B cell (primary cell): ENCODE measurements around the gene SKP1. TPM values are rescaled to one million over a fixed set of nuclear protein-coding genes. Genes with fewer than 3 reads are reported as not detected.
A peak's percentile ranks its signal among the peaks of the same experiment; 100 is the strongest.

Experiments used
- ATAC-seq: fragments of 200-7000 bp; cut with Tn5 transposase; one replicate; pipeline ENCODE4 v1.10.0; 2021; ENCODE audit warnings: low read depth, mild to moderate bottlenecking, moderate number of reproducible peaks, moderate library complexity
- CTCF ChIA-PET: fragments of 350-600 bp; sonication (Branson Sonifier 250); formaldehyde crosslinking; loops from one replicate; lab custom pipeline; 2021; ENCODE audit warnings: antibody characterized with exemption, inconsistent platforms; lab: Charles Lee
- POLR2A ChIA-PET: fragments of 350-600 bp; sonication (Branson Sonifier 250); formaldehyde crosslinking; loops from one replicate; lab custom pipeline; 2021; ENCODE audit warnings: antibody characterized with exemption; lab: Charles Lee
- DNase-seq: peaks from one replicate; pipeline ENCODE4 v3.0.0; 2013
- H2AFZ ChIP-seq: 2 replicates; pipeline ENCODE4 v1.6.1; 2012; ENCODE audit warnings: mild to moderate bottlenecking, low read depth, low read length; ENCODE audit not compliant: insufficient read depth, poor library complexity, severe bottlenecking
- H3K27ac ChIP-seq, 2 donors: 1 replicate in 1 of 2; 2 replicates in 1 of 2; pipeline ENCODE4 v1.5.1; 2012 to 2013; ENCODE audit warnings: low read length in 2 of 2, mild to moderate bottlenecking in 2 of 2, moderate library complexity in 1 of 2
- H3K27me3 ChIP-seq, 4 experiments: fragments of 200-600 bp in 1 of 4; sonication (generic) in 1 of 4; replicated peaks in 1 of 4; 1 replicate in 2 of 4; 2 replicates in 2 of 4; pipeline versions ENCODE4 v1.6.1 to v1.7.0; 2013 to 2016; ENCODE audit warnings: low read length in 3 of 4, mild to moderate bottlenecking in 2 of 4, mixed read lengths in 1 of 4, moderate library complexity in 1 of 4; ENCODE audit not compliant: insufficient read depth in 4 of 4, control insufficient read depth in 3 of 4; ENCODE audit errors: control extremely low read depth in 1 of 4
- H3K36me3 ChIP-seq, 2 experiments: replicated peaks in 1 of 2; 1 replicate in 1 of 2; 2 replicates in 1 of 2; pipeline versions ENCODE4 v1.6.1 to v1.7.1; 2013; ENCODE audit warnings: low read length in 1 of 2; ENCODE audit not compliant: insufficient read depth in 2 of 2, control insufficient read depth in 1 of 2; ENCODE audit errors: control extremely low read depth in 1 of 2, extremely low read depth in 1 of 2
- H3K4me1 ChIP-seq, 2 donors: fragments of 200-600 bp in 1 of 2; sonication (generic) in 1 of 2; 1 replicate in 1 of 2; 2 replicates in 1 of 2; pipeline versions ENCODE4 v1.5.1 to v1.6.1; 2013 to 2017; ENCODE audit warnings: low read length in 2 of 2; ENCODE audit not compliant: control insufficient read depth in 2 of 2, insufficient read depth in 2 of 2
- H3K4me2 ChIP-seq: replicated peaks from 2 replicates; pipeline ENCODE3; 2012; ENCODE audit warnings: mild to moderate bottlenecking, low read depth, low read length; ENCODE audit not compliant: poor library complexity, severe bottlenecking
- H3K4me3 ChIP-seq, 5 experiments: fragments of 200-600 bp in 1 of 5; sonication (generic) in 1 of 5; 1 replicate in 3 of 5; 2 replicates in 2 of 5; pipeline versions ENCODE4 v1.5.1 to v1.7.0; 2011 to 2016; ENCODE audit warnings: low read length in 4 of 5, mild to moderate bottlenecking in 4 of 5, low read depth in 2 of 5, control low read depth in 1 of 5, moderate library complexity in 1 of 5; ENCODE audit not compliant: insufficient read depth in 1 of 5; ENCODE audit errors: control extremely low read depth in 1 of 5, extremely low read depth in 1 of 5
- H3K79me2 ChIP-seq: fragments of 200-600 bp; sonication (generic); one replicate; pipeline ENCODE4 v1.6.0; 2016; ENCODE audit warnings: low read length; ENCODE audit not compliant: control insufficient read depth, insufficient read depth
- H3K9ac ChIP-seq: fragments of 200-600 bp; sonication (generic); 2 replicates; pipeline ENCODE4 v1.6.1; 2017; ENCODE audit warnings: mild to moderate bottlenecking, low read length, moderate library complexity
- H3K9me3 ChIP-seq, 3 donors: one replicate each; pipeline versions ENCODE4 v1.6.1 to v1.7.1; 2013; ENCODE audit warnings: low read length in 2 of 3; ENCODE audit not compliant: control insufficient read depth in 2 of 3, insufficient read depth in 1 of 3; ENCODE audit errors: control extremely low read depth in 1 of 3
- H4K20me1 ChIP-seq: 2 replicates; pipeline ENCODE4 v1.6.0; 2012; ENCODE audit warnings: mild to moderate bottlenecking, low read length; ENCODE audit not compliant: insufficient read depth, control insufficient read depth, poor library complexity, severe bottlenecking
- H3K27ac Mint-ChIP-seq: one replicate; pipeline ENCODE4 v1.8.0; 2021; ENCODE audit warnings: mixed read lengths
- H3K27me3 Mint-ChIP-seq: one replicate; pipeline ENCODE4 v1.8.0; 2021; ENCODE audit warnings: mixed read lengths
- H3K4me1 Mint-ChIP-seq: one replicate; pipeline ENCODE4 v1.8.0; 2021; ENCODE audit warnings: mixed read lengths
- H3K4me3 Mint-ChIP-seq: one replicate; pipeline ENCODE4 v1.8.0; 2021; ENCODE audit warnings: mixed read lengths
- H3K9me3 Mint-ChIP-seq: one replicate; pipeline ENCODE4 v1.8.0; 2022; ENCODE audit warnings: mixed read lengths; ENCODE audit not compliant: insufficient read depth
- EZH2 ChIP-seq: IDR thresholded peaks from 2 replicates; pipeline ENCODE4 v1.6.1; 2012; ENCODE audit warnings: borderline replicate concordance, low read depth, mild to moderate bottlenecking, moderate library complexity, low read length; ENCODE audit not compliant: insufficient read depth, poor library complexity, severe bottlenecking
- WGBS: methylation state at CpG from one replicate; pipeline ENCODE4 v1.1.5; 2013; ENCODE audit warnings: missing lambda C conversion rate; ENCODE audit not compliant: insufficient coverage; 5-methylcytosine and 5-hydroxymethylcytosine counted together
- intact Hi-C: fragments of 100-400 bp; cut with micrococcal nuclease; formaldehyde crosslinking; loops from one replicate; pipeline ENCODE4 v1.10.0; 2022
- polyA plus RNA-seq: library from polyadenylated mRNA; depleted of rRNA; stranded (reverse); fragments of >200 nt; gene quantifications from 2 replicates; pipeline ENCODE4 v1.2.3, GENCODE V29; 2012
- total RNA-seq, 2 donors: library from RNA; stranded (reverse); fragments of 120-200 nt in 1 of 2; gene quantifications; 1 replicate in 1 of 2; 2 replicates in 1 of 2; pipeline versions ENCODE4 v1.2.3 to v1.2.4, GENCODE V29; 2013 to 2022
- TF ChIP-seq, protein P1 (sequence below): fragments of 200-600 bp; IDR thresholded peaks from one replicate; pipeline ENCODE4 v1.8.0; 2022; ENCODE audit warnings: antibody characterized with exemption, mild to moderate bottlenecking

The SKP1 gene
- total and polyA plus RNA-seq, 2 donors (not counting 1 experiment from before 2014, with no cell fraction given): 108 to 186 TPM

DNA sequence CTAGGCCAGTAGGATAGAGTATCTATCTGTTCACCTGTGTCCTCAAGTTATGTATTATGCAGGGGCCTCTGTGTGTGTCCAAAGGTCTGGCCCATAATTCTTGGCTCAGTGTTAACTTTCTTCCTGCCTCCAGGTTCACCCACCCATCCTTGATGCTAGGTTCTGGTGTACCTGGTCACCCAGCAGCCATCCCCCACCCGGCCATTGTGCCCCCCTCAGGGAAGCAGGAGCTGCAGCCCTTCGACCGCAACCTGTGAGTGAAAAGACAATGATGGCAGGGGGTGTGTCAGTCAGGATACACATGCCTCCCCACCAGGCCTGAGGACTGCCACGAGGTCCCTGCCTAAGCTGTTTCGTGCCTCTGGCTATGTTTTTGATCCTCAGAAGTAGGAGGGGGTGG lies 34.7 kb downstream of the SKP1 start:
- ChIA-PET POLR2A (no interaction called here), CTCF (interaction anchor here (0.8 to 25.7 kb wide), 9 partner anchors 11 to 1031 kb away, joined by 3 to 644 read pairs (median 7); no protein-coding TSS in a partner anchor)
- Histone ChIP-seq H3K79me2 (peaks cover 26% of the 10 kb centered on the region), H2AFZ (no peak overlapping the region), H3K36me3 (peaks cover 0 to 59% of the 10 kb centered on the region in 2 experiments), H3K4me3 (no peak overlapping the region), H3K9ac (no peak overlapping the region), H3K27me3 (no peaks in the 10 kb centered on the region), H3K27ac (no peak overlapping the region), H3K9me3 (no peaks in the 10 kb centered on the region), H3K4me1 (peaks cover 5 to 26% of the 10 kb centered on the region in 2 donors), H4K20me1 (peaks cover 75% of the 10 kb centered on the region), H3K4me2 (no peak overlapping the region)
- DNase-seq (no peak), ATAC-seq (no peak)
- H3K27me3 Mint-ChIP-seq: no peaks in the 10 kb centered on the region
- H3K4me3 Mint-ChIP-seq: no peak overlapping the region
- intact Hi-C loops: loop anchor here (10.0 kb wide), 1 partner anchor 1027 kb away; no protein-coding TSS in a partner anchor
- TF ChIP-seq, protein P1, sequence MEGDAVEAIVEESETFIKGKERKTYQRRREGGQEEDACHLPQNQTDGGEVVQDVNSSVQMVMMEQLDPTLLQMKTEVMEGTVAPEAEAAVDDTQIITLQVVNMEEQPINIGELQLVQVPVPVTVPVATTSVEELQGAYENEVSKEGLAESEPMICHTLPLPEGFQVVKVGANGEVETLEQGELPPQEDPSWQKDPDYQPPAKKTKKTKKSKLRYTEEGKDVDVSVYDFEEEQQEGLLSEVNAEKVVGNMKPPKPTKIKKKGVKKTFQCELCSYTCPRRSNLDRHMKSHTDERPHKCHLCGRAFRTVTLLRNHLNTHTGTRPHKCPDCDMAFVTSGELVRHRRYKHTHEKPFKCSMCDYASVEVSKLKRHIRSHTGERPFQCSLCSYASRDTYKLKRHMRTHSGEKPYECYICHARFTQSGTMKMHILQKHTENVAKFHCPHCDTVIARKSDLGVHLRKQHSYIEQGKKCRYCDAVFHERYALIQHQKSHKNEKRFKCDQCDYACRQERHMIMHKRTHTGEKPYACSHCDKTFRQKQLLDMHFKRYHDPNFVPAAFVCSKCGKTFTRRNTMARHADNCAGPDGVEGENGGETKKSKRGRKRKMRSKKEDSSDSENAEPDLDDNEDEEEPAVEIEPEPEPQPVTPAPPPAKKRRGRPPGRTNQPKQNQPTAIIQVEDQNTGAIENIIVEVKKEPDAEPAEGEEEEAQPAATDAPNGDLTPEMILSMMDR: no peak
- no peak for TF ChIP-seq EZH2
- WGBS: no CpG with 5 or more reads among the region's 5 CpGs
- H3K9me3 Mint-ChIP-seq: no peaks in the 10 kb centered on the region
- peak overlapping the region; percentile 26 for H3K27ac Mint-ChIP-seq
- peaks cover 28% of the 10 kb centered on the region for H3K4me1 Mint-ChIP-seq

DNA sequence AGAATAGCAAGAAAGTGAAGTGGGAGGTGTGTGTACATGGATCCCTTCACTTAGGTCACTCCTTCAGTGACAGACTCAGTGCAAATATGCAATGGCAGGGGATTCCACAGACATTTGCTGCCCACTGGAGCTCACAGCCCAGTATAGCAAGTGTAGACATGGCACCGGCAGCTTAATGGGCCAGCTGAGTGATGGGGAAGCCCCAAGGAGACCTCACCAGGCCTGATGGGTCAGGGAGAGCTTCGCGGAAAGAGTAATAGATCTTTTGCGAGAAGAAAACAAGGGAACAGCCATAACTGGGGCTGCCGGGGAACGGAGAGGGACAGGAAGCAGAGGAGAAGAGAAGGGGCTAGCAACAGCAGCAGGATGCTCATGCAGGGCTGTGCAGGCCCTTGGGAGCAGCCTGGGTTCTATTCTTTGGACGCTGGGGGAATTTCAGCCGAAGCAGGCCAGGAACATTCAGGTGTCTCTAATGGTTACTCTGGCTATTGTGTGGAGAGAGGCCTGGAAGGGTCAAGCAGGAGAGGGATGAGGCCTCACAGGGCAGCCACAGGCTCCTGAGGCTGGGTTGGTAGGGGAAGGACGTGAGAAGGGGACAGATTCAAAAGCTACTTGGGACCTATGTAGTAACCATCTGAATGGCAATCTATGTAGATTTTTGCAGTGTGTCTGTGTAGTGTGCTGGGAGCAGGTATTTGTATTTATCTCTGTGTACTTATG lies 35.3 kb downstream of the SKP1 start:
- Mint-ChIP-seq H3K9me3 (no peaks in the 10 kb centered on the region), H3K4me1 (peaks cover 32% of the 10 kb centered on the region), H3K27ac (peak overlapping the region; percentile 26), H3K4me3 (no peak overlapping the region), H3K27me3 (no peaks in the 10 kb centered on the region)
- 93% methylated on average over 9 of the region's 9 CpGs for WGBS
- Histone ChIP-seq H3K79me2 (peaks cover 26% of the 10 kb centered on the region), H3K27ac (no peak overlapping the region), H2AFZ (no peak overlapping the region), H3K4me3 (no peak overlapping the region), H3K9ac (no peak overlapping the region), H3K36me3 (peaks cover 0 to 54% of the 10 kb centered on the region in 2 experiments), H3K4me2 (no peak overlapping the region), H3K27me3 (no peaks in the 10 kb centered on the region), H3K4me1 (peaks cover 5 to 32% of the 10 kb centered on the region in 2 donors), H4K20me1 (peaks cover 70% of the 10 kb centered on the region), H3K9me3 (no peaks in the 10 kb centered on the region)
- intact Hi-C loops: loop anchor here (10.0 kb wide), 1 partner anchor 1027 kb away; no protein-coding TSS in a partner anchor
- no peak for DNase-seq
- POLR2A ChIA-PET: interaction anchor here (1.0 to 2.8 kb wide), 2 partner anchors 14 to 41 kb away, joined by 3 to 16 read pairs; no protein-coding TSS in a partner anchor
- no peak for ATAC-seq
- TF ChIP-seq, protein P1: no peak
- no peak for TF ChIP-seq EZH2
- CTCF ChIA-PET: interaction anchor here (0.5 to 25.7 kb wide), 23 partner anchors 7 to 1030 kb away, joined by 3 to 644 read pairs (median 4); partner anchors contain the start of gene TCF7
